T-helper 2 cell (primary cell): ENCODE measurements around the gene L3MBTL2.
A peak's percentile ranks its signal among the peaks of the same experiment; 100 is the strongest.
"Not testable (repeated sequence)": the region's sequence is repeated elsewhere in the genome, so short reads cannot be mapped to it uniquely, and the experiment has no call there.

Experiments
- DNase-seq, 5 experiments: peaks; one replicate each; pipeline versions ENCODE4 v3.0.0 to v3.0.0-alpha.2; 2012 to 2022
- total RNA-seq, 2 donors: gene quantifications; one replicate each; lab custom pipeline; 2026; lab: John Stamatoyannopoulos, UW

The L3MBTL2 gene
- 40.8 to 56.8 reads per million in 2 donors for total RNA-seq

DNA sequence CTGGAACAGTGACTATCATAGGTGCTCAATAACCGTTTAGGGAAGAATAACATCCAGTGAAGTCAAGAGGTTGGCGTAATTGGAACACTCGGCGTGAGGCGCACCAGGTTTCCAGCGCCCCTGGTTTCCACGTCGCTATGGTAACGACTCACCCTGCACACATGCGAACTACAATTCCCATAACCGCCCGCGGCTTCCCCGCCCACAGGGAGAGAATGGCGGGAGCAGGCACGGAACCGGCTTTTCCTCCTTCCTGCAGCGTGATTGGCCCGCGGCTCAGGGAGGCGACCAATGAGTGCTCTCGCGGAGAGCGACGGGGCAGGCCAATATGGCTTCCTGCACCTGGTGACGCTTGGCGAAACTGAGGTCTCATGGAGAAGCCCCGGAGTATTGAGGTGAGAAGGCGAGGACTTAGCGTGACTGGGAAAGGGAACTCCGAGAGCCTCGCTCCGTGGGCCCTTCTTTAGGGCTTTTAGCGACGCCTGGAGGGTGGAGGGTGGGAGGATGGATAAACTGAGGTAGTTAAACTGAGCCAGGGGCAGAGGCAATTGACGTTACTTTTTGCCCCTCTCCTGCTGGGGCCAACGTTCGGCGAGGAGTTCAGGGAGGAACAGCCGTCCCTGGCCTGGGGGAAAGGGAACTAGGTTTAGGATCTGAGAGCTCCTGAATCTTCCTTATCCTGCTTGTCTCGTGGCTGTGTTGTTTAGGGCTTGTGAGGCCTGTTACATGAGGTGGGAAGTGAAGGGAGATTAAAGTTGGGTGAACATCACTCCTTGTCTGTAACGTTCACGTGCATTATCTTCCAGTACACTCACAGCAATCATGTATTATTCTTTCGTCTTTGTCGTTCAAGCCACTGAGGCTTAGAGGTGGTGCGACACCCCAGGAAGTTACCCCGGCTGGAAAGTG is at the start of gene L3MBTL2:
TSS of gene L3MBTL2 (plus strand) at position 321 of the 909 bp plus-strand sequence. CDS start at position 372, 51 bp downstream.
- peak; percentile 95 to 99 (median 98) for DNase-seq

DNA sequence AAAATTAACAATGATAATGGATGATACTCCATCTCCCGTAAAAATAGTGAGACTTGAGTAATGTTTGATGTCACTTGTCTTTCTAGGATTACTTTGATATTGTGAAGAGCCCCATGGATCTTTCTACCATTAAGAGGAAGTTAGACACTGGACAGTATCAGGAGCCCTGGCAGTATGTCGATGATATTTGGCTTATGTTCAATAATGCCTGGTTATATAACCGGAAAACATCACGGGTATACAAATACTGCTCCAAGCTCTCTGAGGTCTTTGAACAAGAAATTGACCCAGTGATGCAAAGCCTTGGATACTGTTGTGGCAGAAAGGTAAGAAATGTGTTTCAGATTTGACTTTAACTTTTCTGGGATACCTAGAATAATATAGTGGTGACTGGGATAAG is 48.0 kb upstream of the L3MBTL2 start:
- DNase-seq = no peak

DNA sequence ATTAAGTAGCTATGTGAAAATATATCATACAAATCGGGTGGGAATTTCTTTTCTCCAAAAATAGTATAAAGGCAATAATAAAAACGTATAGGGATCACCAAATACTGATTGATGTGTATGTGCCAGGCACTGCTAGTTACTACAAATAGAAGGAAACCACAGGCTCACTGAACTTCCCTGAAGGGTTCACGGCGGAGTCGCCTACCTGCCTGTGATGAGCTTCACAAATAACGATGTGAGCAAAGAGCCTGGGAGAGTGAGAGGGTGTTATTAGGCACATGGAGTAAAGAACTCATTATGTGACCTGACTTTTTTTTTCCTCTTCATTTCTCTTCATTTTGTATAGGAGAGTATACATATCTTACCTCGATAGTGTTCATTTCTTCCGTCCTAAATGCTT is 36.0 kb upstream of the L3MBTL2 start:
- no peak for DNase-seq

DNA sequence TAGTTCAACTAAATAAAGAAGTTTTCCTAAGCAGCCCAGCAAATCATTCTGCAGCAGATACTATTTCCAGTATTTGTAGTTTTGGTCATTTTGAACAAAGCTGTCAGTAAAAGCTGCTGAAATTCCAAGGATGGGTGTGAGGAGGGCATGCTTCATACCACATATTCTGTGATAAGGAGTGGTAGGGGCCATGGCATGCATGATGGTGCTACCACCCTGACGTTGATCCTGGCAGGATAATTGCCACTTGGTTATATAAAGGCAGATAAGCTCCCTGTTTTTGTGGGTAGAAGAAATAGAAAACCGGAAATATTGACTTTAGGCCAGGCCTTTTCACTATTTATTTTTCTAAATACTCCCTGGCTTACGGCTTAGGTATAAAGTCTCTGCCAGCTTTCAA is 33.1 kb upstream of the L3MBTL2 start:
- no peak for DNase-seq

DNA sequence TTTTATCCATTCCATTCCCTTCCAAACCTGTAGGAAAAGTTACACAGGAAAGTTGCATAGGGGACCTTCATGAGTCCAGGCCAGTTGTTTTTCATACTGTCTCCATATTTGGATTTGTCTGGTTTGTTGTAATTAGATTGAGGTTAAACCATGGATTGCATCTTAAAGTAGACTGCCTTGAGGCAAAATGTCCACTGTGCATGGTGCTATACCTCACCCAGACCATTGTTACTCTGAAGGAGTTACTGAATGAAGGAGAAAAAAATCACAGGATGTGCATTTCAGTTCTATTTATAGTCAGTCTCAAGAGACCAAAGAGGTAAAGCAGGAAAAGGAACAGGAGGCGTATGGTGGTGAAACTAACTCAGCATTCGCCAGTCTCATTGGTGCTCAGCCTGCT is 29.6 kb upstream of the L3MBTL2 start:
- DNase-seq = no peak

DNA sequence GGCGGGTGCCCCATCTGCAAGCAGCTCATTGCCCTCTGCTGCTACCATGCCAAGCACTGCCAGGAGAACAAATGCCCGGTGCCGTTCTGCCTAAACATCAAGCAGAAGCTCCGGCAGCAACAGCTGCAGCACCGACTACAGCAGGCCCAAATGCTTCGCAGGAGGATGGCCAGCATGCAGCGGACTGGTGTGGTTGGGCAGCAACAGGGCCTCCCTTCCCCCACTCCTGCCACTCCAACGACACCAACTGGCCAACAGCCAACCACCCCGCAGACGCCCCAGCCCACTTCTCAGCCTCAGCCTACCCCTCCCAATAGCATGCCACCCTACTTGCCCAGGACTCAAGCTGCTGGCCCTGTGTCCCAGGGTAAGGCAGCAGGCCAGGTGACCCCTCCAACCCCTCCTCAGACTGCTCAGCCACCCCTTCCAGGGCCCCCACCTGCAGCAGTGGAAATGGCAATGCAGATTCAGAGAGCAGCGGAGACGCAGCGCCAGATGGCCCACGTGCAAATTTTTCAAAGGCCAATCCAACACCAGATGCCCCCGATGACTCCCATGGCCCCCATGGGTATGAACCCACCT is 28.0 kb upstream of the L3MBTL2 start:
- no peak for DNase-seq

DNA sequence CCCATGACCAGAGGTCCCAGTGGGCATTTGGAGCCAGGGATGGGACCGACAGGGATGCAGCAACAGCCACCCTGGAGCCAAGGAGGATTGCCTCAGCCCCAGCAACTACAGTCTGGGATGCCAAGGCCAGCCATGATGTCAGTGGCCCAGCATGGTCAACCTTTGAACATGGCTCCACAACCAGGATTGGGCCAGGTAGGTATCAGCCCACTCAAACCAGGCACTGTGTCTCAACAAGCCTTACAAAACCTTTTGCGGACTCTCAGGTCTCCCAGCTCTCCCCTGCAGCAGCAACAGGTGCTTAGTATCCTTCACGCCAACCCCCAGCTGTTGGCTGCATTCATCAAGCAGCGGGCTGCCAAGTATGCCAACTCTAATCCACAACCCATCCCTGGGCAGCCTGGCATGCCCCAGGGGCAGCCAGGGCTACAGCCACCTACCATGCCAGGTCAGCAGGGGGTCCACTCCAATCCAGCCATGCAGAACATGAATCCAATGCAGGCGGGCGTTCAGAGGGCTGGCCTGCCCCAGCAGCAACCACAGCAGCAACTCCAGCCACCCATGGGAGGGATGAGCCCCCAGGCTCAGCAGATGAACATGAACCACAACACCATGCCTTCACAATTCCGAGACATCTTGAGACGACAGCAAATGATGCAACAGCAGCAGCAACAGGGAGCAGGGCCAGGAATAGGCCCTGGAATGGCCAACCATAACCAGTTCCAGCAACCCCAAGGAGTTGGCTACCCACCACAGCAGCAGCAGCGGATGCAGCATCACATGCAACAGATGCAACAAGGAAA is 27.3 kb upstream of the L3MBTL2 start:
- no peak for DNase-seq

DNA sequence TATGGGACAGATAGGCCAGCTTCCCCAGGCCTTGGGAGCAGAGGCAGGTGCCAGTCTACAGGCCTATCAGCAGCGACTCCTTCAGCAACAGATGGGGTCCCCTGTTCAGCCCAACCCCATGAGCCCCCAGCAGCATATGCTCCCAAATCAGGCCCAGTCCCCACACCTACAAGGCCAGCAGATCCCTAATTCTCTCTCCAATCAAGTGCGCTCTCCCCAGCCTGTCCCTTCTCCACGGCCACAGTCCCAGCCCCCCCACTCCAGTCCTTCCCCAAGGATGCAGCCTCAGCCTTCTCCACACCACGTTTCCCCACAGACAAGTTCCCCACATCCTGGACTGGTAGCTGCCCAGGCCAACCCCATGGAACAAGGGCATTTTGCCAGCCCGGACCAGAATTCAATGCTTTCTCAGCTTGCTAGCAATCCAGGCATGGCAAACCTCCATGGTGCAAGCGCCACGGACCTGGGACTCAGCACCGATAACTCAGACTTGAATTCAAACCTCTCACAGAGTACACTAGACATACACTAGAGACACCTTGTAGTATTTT is 26.6 kb upstream of the L3MBTL2 start:
- no peak for DNase-seq

DNA sequence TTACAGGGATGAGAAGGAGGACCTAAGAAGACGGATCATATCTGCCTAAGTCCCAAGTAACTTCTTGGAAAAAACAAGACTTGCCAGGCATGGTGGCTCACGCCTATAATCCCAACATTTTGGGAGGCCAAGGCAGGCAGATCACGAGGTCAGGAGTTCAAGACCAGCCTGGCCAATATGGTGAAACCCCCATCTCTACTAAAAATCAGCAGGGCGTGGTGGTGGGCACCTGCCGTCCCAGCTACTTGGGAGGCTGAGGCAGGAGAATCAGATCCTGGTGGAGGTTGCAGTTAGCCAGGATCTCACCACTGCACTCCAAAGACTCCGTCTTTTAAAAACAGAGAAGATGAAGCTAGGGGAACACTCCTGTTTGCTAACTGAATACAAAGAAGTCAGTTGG is 24.8 kb upstream of the L3MBTL2 start:
- not testable (repeated sequence) for DNase-seq

DNA sequence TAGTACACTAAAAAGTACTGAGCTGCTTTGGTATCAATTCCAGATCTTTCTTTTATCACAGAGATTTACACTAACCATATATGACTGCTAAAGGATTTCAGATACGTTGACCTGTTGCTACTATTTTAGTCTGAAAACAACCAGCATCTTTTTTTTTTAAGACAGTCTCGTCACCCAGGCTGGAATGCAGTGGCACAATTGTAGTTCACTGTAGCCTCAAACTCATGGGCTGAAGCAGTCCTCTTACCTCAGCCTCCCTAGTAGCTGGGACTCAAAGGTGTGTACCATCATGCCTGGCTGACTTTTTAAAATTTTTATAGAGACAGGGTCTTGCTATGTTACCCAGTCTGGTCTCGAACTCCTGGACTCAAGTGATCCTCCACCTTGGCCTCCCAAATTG is 24.2 kb upstream of the L3MBTL2 start:
- DNase-seq = no peak

DNA sequence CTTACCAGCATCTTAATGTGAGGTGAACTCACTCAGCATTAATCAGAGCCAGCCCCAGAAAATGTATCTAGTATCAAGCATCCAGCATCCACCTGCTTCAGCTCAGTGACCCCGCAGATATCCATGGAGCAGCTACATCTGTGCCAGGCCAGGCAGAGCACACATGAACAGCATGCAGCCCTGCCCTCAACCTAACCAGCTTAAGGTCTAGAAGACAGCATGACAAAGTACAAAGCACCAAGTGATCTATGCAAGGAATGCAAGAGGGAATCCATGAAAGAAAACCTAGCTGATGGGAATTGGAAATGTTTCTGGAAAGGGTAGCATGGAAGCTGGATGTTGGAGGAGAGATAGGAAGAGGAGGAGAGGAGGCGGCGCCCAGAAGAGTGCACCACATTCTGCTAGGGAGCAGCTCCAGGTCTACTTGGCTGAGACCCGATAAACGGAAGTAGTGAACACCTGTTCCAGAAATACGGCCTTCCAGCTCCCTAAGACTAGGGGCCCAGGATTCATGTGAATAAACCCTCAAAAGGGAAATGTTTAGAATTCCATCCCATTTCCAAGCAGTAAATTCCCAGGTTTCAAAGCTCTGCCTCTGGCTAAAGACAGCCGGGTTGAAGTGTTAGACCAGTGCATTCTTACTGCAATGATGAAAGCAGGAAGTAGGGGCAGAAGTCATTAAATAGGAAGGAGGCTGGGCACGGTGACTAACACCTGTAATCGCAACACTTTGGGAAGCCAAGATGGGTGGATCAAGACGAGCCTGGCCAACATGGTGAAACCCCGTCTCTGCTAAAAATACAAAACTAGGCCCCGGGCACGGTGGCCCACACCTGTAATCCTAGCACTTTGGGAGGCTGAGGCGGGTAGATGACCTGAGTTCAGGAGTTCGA is 23.5 kb upstream of the L3MBTL2 start:
- DNase-seq = no peak

DNA sequence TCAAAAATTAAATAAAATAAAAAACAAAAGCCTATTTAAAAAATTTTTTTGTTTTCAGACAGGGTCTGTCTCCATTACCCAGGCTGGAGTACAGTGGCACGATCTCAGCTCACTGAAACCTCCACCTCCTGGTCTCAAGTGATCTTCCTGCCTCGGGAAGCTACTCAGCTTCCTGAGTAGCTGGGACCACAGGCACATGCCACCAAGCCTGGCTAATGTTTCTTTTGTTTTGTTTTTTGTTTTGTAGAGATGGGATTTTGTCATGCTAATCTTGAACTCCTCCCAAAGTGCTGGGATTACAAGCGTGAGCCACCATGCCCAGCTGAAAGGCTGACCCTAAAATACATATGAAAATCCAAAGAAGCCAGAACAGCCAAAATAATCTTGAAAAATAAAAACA is 20.4 kb upstream of the L3MBTL2 start:
- DNase-seq = no peak

DNA sequence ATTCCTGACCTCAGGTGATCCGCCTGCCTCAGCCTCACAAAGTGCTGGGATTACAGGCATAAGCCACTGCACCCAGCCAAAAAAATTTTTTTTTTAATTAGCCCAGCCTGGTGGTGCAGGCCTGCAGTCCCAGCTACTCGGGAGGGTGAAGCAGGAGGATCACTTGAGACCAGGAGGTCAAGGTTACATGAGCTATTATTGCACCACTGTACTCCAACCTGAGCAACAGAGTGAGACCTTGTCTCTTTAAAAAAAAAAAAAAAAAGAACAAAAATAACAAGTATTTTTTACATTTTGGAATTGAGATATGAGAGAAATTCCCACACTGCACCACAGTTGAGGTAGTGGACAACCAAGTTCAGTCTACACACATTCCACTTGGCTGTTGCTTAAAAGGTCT is 13.6 kb upstream of the L3MBTL2 start:
- DNase-seq = no peak

DNA sequence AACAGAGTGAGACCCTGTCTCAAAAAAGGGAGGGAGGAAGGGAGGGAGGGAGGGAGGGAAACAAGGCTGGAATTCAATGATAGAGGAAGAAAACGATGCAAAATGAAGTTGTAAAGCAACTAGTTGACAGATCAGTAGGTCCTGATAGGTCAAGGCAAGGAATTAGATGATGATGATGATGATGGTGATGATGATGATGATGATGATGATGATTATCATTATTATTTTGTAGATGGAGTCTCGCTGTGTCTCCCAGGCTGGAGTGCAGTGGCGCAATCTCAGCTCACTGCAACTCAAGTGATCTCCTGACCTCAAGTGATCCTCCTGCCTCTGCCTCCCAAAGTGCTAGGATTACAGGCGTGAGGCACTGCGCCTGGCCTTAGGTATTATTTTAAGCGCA is 11.3 kb upstream of the L3MBTL2 start:
- DNase-seq = no peak

DNA sequence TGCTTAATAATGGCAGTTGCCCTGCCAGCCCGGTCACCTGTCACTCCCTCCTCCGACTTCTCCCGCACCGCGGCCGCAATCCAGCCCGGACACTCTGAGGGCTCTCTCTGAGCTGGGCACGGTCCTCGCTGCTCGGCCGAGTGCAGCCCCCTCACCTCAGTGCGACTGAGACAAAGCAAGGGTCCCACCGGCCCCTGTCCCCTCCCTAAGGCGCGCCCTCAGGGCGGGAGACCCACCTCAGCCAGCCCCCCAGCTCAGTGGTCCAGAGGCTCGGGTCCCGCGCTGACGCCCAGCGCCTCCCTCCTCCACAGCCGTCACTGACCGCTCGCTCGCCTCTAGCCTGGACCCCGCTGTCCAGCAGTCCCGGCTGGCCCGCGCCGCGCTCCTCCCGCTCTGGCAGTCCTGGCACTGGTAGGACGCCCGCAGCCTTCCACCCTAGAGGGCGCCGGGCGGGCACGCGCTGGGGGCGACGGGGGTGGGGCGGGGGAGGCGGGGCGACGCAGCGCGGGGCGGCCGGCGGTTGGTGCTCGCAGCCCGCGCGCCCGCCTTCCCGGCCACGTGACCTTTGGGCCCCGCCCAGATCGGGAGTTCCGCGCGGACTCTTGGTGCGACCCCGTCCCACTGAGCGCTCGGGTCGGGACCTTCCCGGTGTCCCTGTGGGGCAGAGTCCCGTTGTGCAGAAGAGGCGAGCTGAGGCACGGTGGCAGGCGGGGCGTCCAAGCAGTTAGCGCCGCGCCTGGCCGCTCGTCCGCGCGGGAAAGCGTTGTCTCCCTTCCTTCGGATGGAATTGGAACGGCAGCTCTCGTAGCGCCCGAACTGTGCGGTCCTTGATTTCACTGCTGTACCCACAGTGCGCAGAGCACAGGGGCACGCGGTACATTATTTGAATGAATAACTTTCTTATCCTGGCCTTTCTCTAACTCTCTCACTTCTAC is 7.8 kb upstream of the L3MBTL2 start:
- DNase-seq = peak; percentile 66 to 80 (median 78)

DNA sequence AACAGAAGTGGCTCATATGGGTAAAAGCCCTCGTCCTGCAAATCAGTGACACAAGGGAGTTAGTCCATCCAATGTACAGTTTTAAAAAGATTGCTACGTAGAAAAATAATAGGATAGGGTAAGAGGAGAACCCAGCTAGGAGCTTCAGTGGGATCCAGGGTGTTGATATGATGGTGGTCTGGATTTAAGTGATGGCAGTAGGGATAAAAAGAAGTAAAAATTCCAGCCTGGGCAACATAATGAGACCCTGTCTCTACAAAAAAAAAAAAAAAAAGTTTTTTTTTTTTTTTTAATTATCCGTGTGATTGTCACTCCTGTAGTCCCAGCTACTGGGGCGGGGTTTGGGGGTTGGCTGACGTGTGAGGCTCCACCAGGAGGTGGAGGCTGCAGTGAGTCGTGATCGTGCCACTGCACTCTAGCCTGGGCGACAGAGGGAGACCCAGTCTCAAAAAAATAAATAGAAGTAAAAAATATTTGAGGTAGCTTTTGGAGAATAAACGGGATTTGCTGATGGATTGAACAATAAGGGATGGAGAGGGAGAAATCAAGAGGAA is 7.0 kb upstream of the L3MBTL2 start:
- DNase-seq = peak in 4 of 5 experiments; percentile 12 to 63 (median 44)

DNA sequence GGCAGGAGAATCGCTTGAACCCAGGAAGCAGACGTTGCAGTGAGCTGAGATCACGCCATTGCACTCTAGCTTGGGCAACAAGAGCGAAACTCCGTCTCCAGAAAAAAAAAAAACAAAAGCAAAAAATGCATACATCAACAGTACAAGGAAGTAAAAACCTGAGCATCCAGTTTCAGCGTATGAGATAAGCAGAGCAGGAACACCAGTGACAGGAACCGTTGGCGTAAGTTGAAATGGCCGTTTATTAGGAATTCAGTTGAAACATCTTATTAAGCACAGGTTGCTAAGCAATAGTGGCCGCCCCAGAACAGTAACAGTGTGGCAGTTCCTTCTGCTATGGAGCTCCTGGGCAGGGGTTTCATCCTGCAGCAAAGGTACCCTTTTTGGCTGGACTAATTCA is 4.0 kb upstream of the L3MBTL2 start:
- no peak for DNase-seq

DNA sequence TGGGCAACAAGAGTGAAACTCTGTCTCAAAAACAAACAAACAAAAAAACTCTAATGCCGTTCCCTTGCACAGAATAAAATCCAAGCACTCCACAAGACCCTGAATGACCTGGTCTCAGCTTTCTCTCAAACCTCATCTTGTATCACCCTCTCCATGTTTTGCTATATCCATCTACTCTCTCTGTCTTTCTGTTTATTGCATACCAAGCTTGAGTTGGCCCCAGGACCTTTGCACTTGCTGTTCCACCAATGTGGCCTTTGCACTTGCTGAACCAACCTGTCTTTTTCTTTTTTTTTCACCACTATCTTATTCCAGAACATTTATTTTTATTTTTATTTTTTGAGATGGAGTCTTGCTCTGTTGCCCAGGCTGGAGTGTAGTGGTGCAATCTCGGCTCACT is 2.0 kb upstream of the L3MBTL2 start:
- DNase-seq = no peak

DNA sequence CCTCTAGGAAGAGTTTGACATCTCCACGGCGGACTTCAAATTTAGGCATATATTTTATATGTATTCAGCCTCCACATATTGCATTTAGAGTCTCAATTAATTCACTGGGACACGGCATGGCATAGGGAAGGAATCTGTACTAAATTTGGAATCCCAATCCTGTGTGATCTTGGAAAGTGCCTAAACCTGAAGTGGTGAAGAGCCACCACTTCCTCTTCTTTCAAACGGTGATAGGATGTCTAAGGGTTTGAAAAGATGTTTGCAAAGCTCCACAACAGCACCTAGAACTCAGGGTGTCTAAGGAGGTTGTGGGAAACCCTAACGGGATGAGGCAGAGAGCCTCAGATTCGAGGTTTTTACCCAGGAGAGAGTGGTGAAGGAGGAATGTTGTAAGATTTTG is 1.0 kb upstream of the L3MBTL2 start:
- no peak for DNase-seq

DNA sequence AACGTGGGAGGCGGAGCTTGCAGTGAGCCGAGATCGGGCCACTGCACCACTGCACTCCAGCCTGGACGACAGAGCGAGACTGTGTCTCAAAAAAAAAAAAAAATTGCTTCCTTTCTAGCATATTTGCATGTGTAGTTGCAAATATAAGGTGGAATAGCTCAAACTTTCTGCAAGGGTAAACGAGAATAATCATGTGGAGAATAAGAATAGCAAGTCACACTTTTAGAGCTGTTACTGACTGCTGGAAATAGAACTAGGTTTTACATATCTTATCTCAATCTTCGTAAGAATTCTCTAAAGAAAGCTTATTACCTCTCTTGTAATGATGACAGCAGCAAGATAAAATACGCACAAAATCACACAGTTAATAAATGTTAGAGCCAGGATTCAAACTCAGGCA is 1.6 kb downstream of the L3MBTL2 start:
- DNase-seq = no peak

DNA sequence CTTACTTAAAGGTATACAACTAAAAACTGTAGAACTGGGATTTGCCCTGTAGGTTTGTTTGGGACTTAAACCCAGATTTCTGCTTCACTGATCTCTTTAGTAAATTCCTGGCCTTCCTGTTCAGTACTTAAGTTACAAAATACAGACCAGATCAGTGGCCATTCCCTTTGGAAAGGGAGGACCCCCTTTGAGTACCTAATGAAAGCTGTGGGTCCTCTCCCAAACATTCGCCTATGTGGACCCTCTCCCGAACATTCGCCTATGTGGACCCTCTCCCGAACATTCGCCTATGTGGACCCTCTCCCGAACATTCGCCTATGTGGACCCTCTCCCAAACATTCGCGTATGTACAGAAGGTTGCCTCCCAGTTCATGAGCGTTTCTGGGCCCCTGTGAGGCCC is 10.3 kb downstream of the L3MBTL2 start:
- no peak for DNase-seq
